A549 (cell line): ENCODE measurements around the gene ANGEL1. TPM values are rescaled to one million over a fixed set of nuclear protein-coding genes. Genes with fewer than 3 reads are reported as not detected.

Experiments
- ATAC-seq, 2 experiments: fragments of 200-7000 bp in 1 of 2; fragments of >200 bp in 1 of 2; cut with Nextera tagmentation in 1 of 2; cut with Tn5 transposase in 1 of 2; 3 replicates each; pipeline versions ENCODE4 v1.8.0 to v1.9.1; 2018 to 2020; ENCODE audit warnings: mild to moderate bottlenecking in 1 of 2, moderate library complexity in 1 of 2
- CTCF ChIA-PET: fragments of 300-600 bp; sonication (Branson Sonifier 250); formaldehyde crosslinking; extraction: SDS; loops from one replicate; lab custom pipeline; 2021; ENCODE audit warnings: antibody characterized with exemption, inconsistent platforms; lab: Yijun Ruan, JAX
- POLR2A ChIA-PET: fragments of 350-600 bp; formaldehyde crosslinking; extraction: SDS; loops from one replicate; lab custom pipeline; 2021; ENCODE audit warnings: antibody characterized with exemption, inconsistent platforms; lab: Yijun Ruan, JAX
- DNase-seq, 2 experiments: peaks; one replicate each; pipeline versions ENCODE4 v3.0.0 to v3.0.0-alpha.2; 2011 to 2016; ENCODE audit warnings: low read depth in 1 of 2, low spot score in 1 of 2
- FAIRE-seq: peaks from 2 replicates; lab custom pipeline; 2011; peaks lifted over from hg19 to GRCh38; lab: Jason Lieb, UNC
- H3K27ac ChIP-seq, 2 experiments: fragments of >200 bp; sonication (Bioruptor Twin); formaldehyde crosslinking; 3 replicates each; pipeline ENCODE4 v1.5.1; 2016 to 2017
- H3K4me1 ChIP-seq: fragments of >200 bp; sonication (Bioruptor Twin); formaldehyde crosslinking; 3 replicates; pipeline ENCODE4 v1.6.1; 2016
- H3K4me2 ChIP-seq: fragments of >200 bp; sonication (Bioruptor Twin); formaldehyde crosslinking; 3 replicates; pipeline ENCODE4 v1.6.1; 2016
- H3K4me3 ChIP-seq: fragments of >200 bp; sonication (Bioruptor Twin); formaldehyde crosslinking; 3 replicates; pipeline ENCODE4 v1.5.1; 2016
- H3K9me3 ChIP-seq: fragments of >200 bp; sonication (Bioruptor Twin); formaldehyde crosslinking; 3 replicates; pipeline ENCODE4 v1.6.1; 2016
- BHLHE40 ChIP-seq: IDR thresholded peaks from 2 replicates; pipeline ENCODE4 v1.6.1; 2012; ENCODE audit warnings: low read depth, low read length, inconsistent platforms
- CEBPB ChIP-seq, 2 experiments: fragments of >200 bp in 1 of 2; sonication (Bioruptor Twin) in 1 of 2; formaldehyde crosslinking in 1 of 2; IDR thresholded peaks; 2 replicates each; pipeline ENCODE4 v1.6.1; 2012 to 2016
- CHD4 ChIP-seq: fragments of 200-600 bp; sonication (generic); IDR thresholded peaks from 2 replicates; pipeline ENCODE4 v1.6.1; 2016; ENCODE audit warnings: antibody characterized with exemption, mild to moderate bottlenecking, borderline replicate concordance
- EHF ChIP-seq: fragments of 250-450 bp; sonication (Bioruptor Pico); IDR thresholded peaks from 2 replicates; pipeline ENCODE4 v1.5.0; 2020; ENCODE audit warnings: mild to moderate bottlenecking
- ESRRA ChIP-seq: fragments of 150-350 bp; IDR thresholded peaks from 2 replicates; pipeline ENCODE4 v1.6.1; 2014; ENCODE audit warnings: mild to moderate bottlenecking, low read length, borderline replicate concordance
- FOXS1 ChIP-seq: fragments of 250-450 bp; sonication (Bioruptor Pico); IDR thresholded peaks from 2 replicates; pipeline ENCODE4 v1.5.0; 2020; ENCODE audit warnings: mild to moderate bottlenecking, moderate library complexity
- HEYL ChIP-seq: fragments of 250-450 bp; sonication (Bioruptor Pico); IDR thresholded peaks from 2 replicates; pipeline ENCODE4 v1.8.0; 2021; ENCODE audit warnings: mild to moderate bottlenecking, moderate library complexity
- HOXA7 ChIP-seq: fragments of 250-450 bp; sonication (Bioruptor Pico); IDR thresholded peaks from 2 replicates; pipeline ENCODE4 v1.5.0; 2020; ENCODE audit warnings: mild to moderate bottlenecking, moderate library complexity
- HOXB13 ChIP-seq: fragments of 250-450 bp; sonication (Bioruptor Pico); IDR thresholded peaks from 2 replicates; pipeline ENCODE4 v1.5.0; 2020; ENCODE audit warnings: low read depth, mild to moderate bottlenecking, moderate library complexity
- JUN ChIP-seq, 2 experiments: fragments of >200 bp; sonication (Bioruptor Twin); formaldehyde crosslinking; IDR thresholded peaks; 2 replicates in 1 of 2; 3 replicates in 1 of 2; pipeline ENCODE4 v1.6.1; 2016 to 2017
- JUNB ChIP-seq: fragments of >200 bp; sonication (Bioruptor Twin); formaldehyde crosslinking; IDR thresholded peaks from 2 replicates; pipeline ENCODE4 v1.6.1; 2016
- MAZ ChIP-seq: fragments of 150-350 bp; IDR thresholded peaks from 2 replicates; pipeline ENCODE4 v1.6.1; 2014; ENCODE audit warnings: antibody characterized with exemption, low read depth, low read length, borderline replicate concordance
- NFE2L2 ChIP-seq: fragments of 150-350 bp; conservative IDR thresholded peaks from 2 replicates; pipeline ENCODE4 v1.6.1; 2014; ENCODE audit warnings: low read length
- PHF8 ChIP-seq: fragments of 200-600 bp; sonication (generic); IDR thresholded peaks from 2 replicates; pipeline ENCODE4 v1.6.1; 2016; ENCODE audit warnings: low read depth, mild to moderate bottlenecking, antibody characterized with exemption, moderate library complexity, borderline replicate concordance
- POLR2A ChIP-seq: IDR thresholded peaks from 2 replicates; pipeline ENCODE4 v1.6.1; 2012; ENCODE audit warnings: mild to moderate bottlenecking, low read length
- RARB ChIP-seq: fragments of 250-450 bp; sonication (Bioruptor Pico); IDR thresholded peaks from 2 replicates; pipeline ENCODE4 v1.8.0; 2021; ENCODE audit warnings: mild to moderate bottlenecking, moderate library complexity
- RFX5 ChIP-seq: fragments of 450-650 bp; IDR thresholded peaks from 2 replicates; pipeline ENCODE4 v1.7.1; 2014; ENCODE audit warnings: antibody characterized with exemption, mild to moderate bottlenecking, moderate library complexity
- RNF2 ChIP-seq: fragments of 200-600 bp; sonication (generic); IDR thresholded peaks from 2 replicates; pipeline ENCODE4 v1.6.1; 2016; ENCODE audit warnings: low read depth, mild to moderate bottlenecking, antibody characterized with exemption, moderate library complexity, borderline replicate concordance
- SMC3 ChIP-seq: fragments of >200 bp; sonication (Bioruptor Twin); formaldehyde crosslinking; IDR thresholded peaks from 3 replicates; pipeline ENCODE4 v1.6.1; 2018; ENCODE audit warnings: inconsistent platforms
- SREBF2 ChIP-seq: fragments of 450-650 bp; IDR thresholded peaks from 2 replicates; pipeline ENCODE4 v1.6.1; 2014; ENCODE audit warnings: mild to moderate bottlenecking, moderate library complexity
- TFCP2L1 ChIP-seq: fragments of 250-450 bp; sonication (Bioruptor Pico); IDR thresholded peaks from 2 replicates; pipeline ENCODE4 v1.5.0; 2021; ENCODE audit warnings: mild to moderate bottlenecking
- TP53 ChIP-seq: fragments of 250-450 bp; sonication (Bioruptor Pico); IDR thresholded peaks from 2 replicates; pipeline ENCODE4 v1.5.0; 2021; ENCODE audit warnings: mild to moderate bottlenecking, moderate library complexity
- ZC3H11A ChIP-seq: fragments of 450-650 bp; IDR thresholded peaks from 2 replicates; pipeline ENCODE4 v1.6.1; 2014; ENCODE audit warnings: antibody characterized with exemption, mild to moderate bottlenecking
- ZFP36 ChIP-seq: fragments of 450-650 bp; IDR thresholded peaks from 2 replicates; pipeline ENCODE4 v1.6.1; 2014; ENCODE audit warnings: borderline replicate concordance; ENCODE audit not compliant: partially characterized antibody
- WGBS: methylation state at CpG from one replicate; pipeline ENCODE4 v1.1.6; 2017; ENCODE audit errors: missing lambda C conversion rate; 5-methylcytosine and 5-hydroxymethylcytosine counted together
- polyA plus RNA-seq, 4 experiments: library from polyadenylated mRNA; depleted of rRNA in 3 of 4; stranded (reverse); fragments of >200 nt; fragmentation: RNase III in 1 of 4; extraction: RNeasy Plus Mini Kit Qiagen cat#74134 plus additional on column Dnase treatment in 1 of 4; gene quantifications; 2 replicates in 3 of 4; 3 replicates in 1 of 4; pipeline ENCODE4 v1.2.3, GENCODE V29; 2011 to 2017
- TF ChIP-seq, protein P1 (sequence below): fragments of 250-450 bp; sonication (Bioruptor Pico); IDR thresholded peaks from 2 replicates; pipeline ENCODE4 v1.5.0; 2021; ENCODE audit warnings: mild to moderate bottlenecking, moderate library complexity, borderline replicate concordance
- TF ChIP-seq, protein P2 (sequence below): fragments of 150-350 bp; IDR thresholded peaks from 2 replicates; pipeline ENCODE4 v1.6.1; 2014; ENCODE audit warnings: low read depth, mild to moderate bottlenecking, low read length
- TF ChIP-seq, protein P3 (sequence below): IDR thresholded peaks from 2 replicates; pipeline ENCODE4 v1.6.1; 2012; ENCODE audit warnings: low read depth, borderline replicate concordance
- TF ChIP-seq, protein P4 (sequence below): fragments of >200 bp; sonication (Bioruptor Twin); formaldehyde crosslinking; IDR thresholded peaks from 2 replicates; pipeline ENCODE4 v1.6.1; 2016
- TF ChIP-seq, protein P5 (sequence below): IDR thresholded peaks from 2 replicates; pipeline ENCODE4 v1.6.1; 2012

Gene ANGEL1
- polyA plus RNA-seq, 2 of the 4 experiments (the other 2 are of a cell fraction), result 9.7 to 17.6 TPM

DNA sequence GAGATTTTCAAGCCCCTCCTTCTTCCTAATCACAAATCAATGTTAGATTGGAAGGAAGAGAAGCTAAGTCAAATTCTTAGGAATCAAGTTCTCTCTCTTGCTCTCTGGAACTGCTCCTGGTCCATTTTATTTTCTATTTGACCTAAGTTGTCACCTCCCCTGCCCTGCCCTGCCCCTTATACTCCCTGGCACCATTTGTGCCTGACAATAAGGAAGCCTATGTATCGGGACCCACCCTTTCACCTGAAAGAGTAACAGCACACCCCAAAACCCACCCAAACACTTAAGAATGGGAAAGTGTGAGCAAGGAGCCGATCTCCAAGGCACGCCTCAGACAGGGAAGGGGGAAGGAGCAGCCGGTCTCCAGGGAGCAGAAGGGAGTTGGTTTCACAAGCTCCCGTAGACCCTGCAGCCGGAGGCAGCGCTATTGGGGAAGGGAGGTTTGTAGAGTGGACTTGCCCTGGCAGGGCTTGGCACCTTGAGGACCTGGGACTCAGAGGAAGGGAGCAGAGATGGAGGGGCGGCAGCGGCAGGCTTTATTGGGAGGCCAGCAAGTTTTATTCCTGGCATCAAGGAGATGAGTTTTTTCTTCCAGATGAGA lies 15.1 kb upstream of the ANGEL1 start:
- ATAC-seq (no peak), FAIRE-seq (no peak), DNase-seq (no peak)
- no peak overlapping the region for H3K4me3 ChIP-seq
- H3K4me2 ChIP-seq, result no peak overlapping the region
- no peak overlapping the region for H3K27ac ChIP-seq
- CTCF ChIA-PET, result no interaction called here
- no peaks in the 10 kb centered on the region for H3K4me1 ChIP-seq
- POLR2A ChIA-PET, result no interaction called here
- H3K9me3 ChIP-seq, result no peaks in the 10 kb centered on the region
- TF ChIP-seq BHLHE40 (no peak), ZFP36 (no peak), HOXA7 (CRISPR knock-in tag) (no peak), FOXS1 (CRISPR knock-in tag) (no peak), POLR2A (no peak), EHF (CRISPR knock-in tag) (no peak), RNF2 (no peak), JUNB (no peak), JUN (IDR thresholded peaks at IDR 0.05) (no peak), ZC3H11A (no peak), PHF8 (no peak), RARB (CRISPR knock-in tag) (no peak), SREBF2 (no peak), TFCP2L1 (CRISPR knock-in tag) (no peak)
- TF ChIP-seq, protein P1, sequence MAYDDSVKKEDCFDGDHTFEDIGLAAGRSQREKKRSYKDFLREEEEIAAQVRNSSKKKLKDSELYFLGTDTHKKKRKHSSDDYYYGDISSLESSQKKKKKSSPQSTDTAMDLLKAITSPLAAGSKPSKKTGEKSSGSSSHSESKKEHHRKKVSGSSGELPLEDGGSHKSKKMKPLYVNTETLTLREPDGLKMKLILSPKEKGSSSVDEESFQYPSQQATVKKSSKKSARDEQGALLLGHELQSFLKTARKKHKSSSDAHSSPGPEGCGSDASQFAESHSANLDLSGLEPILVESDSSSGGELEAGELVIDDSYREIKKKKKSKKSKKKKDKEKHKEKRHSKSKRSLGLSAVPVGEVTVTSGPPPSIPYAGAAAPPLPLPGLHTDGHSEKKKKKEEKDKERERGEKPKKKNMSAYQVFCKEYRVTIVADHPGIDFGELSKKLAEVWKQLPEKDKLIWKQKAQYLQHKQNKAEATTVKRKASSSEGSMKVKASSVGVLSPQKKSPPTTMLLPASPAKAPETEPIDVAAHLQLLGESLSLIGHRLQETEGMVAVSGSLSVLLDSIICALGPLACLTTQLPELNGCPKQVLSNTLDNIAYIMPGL (CRISPR knock-in tag), result no peak
- TF ChIP-seq, protein P2, sequence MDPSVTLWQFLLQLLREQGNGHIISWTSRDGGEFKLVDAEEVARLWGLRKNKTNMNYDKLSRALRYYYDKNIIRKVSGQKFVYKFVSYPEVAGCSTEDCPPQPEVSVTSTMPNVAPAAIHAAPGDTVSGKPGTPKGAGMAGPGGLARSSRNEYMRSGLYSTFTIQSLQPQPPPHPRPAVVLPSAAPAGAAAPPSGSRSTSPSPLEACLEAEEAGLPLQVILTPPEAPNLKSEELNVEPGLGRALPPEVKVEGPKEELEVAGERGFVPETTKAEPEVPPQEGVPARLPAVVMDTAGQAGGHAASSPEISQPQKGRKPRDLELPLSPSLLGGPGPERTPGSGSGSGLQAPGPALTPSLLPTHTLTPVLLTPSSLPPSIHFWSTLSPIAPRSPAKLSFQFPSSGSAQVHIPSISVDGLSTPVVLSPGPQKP, result no peak
- TF ChIP-seq, protein P3, sequence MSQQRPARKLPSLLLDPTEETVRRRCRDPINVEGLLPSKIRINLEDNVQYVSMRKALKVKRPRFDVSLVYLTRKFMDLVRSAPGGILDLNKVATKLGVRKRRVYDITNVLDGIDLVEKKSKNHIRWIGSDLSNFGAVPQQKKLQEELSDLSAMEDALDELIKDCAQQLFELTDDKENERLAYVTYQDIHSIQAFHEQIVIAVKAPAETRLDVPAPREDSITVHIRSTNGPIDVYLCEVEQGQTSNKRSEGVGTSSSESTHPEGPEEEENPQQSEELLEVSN, result no peak
- TF ChIP-seq, protein P4, sequence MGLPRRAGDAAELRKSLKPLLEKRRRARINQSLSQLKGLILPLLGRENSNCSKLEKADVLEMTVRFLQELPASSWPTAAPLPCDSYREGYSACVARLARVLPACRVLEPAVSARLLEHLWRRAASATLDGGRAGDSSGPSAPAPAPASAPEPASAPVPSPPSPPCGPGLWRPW, result no peak
- WGBS, result 71% methylated on average over 9 of the region's 9 CpGs

DNA sequence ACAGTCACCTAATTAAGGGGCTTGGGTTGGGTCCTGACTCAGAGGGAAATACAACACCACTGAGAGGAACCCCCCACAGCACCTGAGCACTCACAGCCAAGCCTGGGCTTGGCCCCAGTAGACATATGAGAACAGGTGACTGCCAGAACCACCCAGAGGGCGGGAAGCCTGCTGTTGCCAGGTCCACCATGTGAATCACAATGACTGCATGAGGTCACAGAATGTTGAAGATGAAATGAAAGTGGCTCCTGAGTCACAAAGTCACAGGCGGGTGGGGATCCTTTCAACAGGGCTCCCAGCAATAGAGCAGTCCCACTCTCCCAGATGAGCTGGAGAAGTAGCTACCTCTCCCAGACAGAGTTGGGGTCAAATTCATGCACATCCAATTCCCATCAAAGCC lies 13.4 kb upstream of the ANGEL1 start, which contains the start of gene LRRC74A:
LRRC74A (plus strand) TSS at position 287 of the 400 bp plus-strand sequence. CDS start 290 bp downstream, outside the sequence.
- CTCF ChIA-PET, result interaction anchor here (1.4 kb wide), 1 partner anchor 15 kb away, joined by 4 read pairs; no protein-coding TSS in a partner anchor
- ATAC-seq, result no peak
- TF ChIP-seq HEYL (CRISPR knock-in tag), result no peak
- TF ChIP-seq ESRRA, result no peak
- TF ChIP-seq HOXB13 (CRISPR knock-in tag), result no peak

DNA sequence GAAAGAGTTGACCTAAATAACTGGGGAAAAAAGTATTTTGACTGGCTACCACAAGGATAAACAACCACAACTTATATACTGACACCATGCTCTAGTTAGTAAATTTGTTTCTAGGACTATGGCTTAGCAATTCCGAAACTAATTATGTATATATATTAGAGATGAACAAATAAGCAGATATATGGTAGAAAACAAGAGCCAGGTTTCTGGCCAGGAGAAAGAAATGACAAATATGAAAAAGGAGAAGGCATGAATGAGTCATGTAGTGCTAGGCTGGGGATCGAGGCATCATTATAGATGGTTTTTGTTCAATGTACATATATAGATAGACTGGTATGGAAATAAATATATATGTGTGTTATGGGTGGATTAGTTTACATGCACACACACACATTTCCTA lies 8.0 kb upstream of the ANGEL1 start:
- no peak for ATAC-seq
- ChIA-PET CTCF (no interaction called here), POLR2A (interaction anchor here (0.6 kb wide), 1 partner anchor 21 kb away, joined by 3 read pairs; no protein-coding TSS in a partner anchor)
- Histone ChIP-seq H3K27ac (no peak overlapping the region), H3K4me3 (no peak overlapping the region), H3K4me2 (no peak overlapping the region), H3K9me3 (no peaks in the 10 kb centered on the region), H3K4me1 (no peaks in the 10 kb centered on the region)
- no peak for DNase-seq
- WGBS, result 21% methylated on average over 2 of the region's 2 CpGs
- no peak for FAIRE-seq
- TF ChIP-seq MAZ (no peak), BHLHE40 (no peak), SMC3 (no peak), CHD4 (no peak), SREBF2 (no peak), TP53 (no peak), CEBPB (IDR thresholded peaks at IDR 0.05) (no peak), HOXA7 (CRISPR knock-in tag) (no peak), NFE2L2 (no peak), RFX5 (no peak), RARB (CRISPR knock-in tag) (no peak)
- TF ChIP-seq, protein P5, sequence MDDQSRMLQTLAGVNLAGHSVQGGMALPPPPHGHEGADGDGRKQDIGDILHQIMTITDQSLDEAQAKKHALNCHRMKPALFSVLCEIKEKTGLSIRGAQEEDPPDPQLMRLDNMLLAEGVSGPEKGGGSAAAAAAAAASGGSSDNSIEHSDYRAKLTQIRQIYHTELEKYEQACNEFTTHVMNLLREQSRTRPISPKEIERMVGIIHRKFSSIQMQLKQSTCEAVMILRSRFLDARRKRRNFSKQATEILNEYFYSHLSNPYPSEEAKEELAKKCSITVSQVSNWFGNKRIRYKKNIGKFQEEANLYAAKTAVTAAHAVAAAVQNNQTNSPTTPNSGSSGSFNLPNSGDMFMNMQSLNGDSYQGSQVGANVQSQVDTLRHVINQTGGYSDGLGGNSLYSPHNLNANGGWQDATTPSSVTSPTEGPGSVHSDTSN, result no peak
- TF ChIP-seq, protein P2, result no peak
- TF ChIP-seq, all 56 proteins: peak for 0

More for the DNA sequence above, 13.4 kb upstream of the ANGEL1 start, which contains the start of gene LRRC74A:
- FAIRE-seq (no peak), DNase-seq (no peak)
- no peaks in the 10 kb centered on the region for H3K9me3 ChIP-seq
- H3K27ac ChIP-seq, result no peak within 1 kb of the TSS
- POLR2A ChIA-PET, result no interaction called here
- WGBS, result 46% methylated on average over 2 of the region's 2 CpGs
- no peak within 1 kb of the TSS for H3K4me3 ChIP-seq
- H3K4me2 ChIP-seq, result no peak within 1 kb of the TSS
- no peaks in the 10 kb centered on the region for H3K4me1 ChIP-seq
